GM19099 (cell line): ENCODE measurements around the gene PGBD2.

Source experiments
- POLR2A ChIP-seq: IDR thresholded peaks from 3 replicates; pipeline ENCODE4 v1.6.1; 2011; ENCODE audit warnings: low read depth; ENCODE audit not compliant: insufficient read length; ENCODE audit errors: extremely low read depth

The PGBD2 gene

GRCh38 chr1:248884632-248885295 is 21.3 kb upstream of the PGBD2 start:
- TF ChIP-seq POLR2A: no peak

DNA sequence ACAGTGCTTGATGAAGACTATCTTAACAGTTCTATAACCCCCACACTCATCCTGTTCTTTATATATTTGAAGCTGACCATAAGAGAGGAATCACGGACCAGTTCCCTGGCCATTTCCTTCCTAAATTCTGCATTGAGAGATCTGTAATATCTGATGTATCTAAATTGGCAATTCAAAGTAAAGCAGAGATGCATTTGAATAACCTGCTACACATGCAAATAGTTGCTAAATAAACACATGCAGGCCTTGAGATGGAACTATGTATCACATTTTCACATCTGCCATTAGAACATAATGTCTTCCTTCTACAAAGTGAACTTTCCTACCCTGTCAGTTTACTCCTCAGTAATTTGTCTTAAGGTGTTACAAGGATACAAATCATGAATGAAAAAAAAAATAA is 20.4 kb upstream of the PGBD2 start:
- TF ChIP-seq POLR2A: no peak

GRCh38 chr1:248886237-248886895 is 19.7 kb upstream of the PGBD2 start:
- no peak for TF ChIP-seq POLR2A

DNA sequence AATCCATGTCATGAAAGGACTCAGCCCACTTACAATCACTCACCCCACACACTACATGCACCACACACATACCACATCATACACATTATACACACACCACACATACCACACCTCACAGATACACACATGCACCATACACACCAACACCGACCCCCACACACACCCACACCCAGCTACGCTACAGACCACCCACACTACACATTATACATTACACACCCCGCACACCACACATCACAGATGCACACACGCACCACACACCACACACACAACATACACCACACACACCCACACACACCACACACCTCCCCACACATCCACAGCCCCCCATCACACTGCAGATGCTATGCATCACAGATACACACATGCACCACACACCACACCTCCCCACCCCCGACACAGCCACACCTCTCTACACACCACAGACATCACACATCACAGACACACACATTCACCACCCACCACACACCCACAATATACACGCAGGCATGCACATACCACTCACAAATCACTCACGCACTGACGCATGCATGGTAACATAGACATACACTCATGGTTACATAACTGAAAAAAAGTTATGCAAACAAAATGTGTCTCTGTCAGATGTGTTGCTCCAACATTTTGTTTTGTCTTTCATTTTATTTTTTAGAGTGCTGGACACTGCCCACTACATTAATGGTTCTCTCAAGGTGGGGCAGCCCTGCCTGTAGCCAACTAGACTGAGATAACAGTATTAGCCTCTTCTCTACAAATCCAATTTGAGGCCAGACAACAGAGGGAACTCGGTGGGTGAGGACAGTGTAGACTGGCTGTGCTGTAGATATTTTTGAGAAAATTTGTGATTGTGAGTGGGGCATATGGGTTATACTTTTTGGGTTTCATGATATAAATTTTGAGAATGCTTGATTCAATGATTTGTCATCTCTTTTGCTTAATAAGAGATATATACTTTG is 15.2 kb upstream of the PGBD2 start:
- no peak for TF ChIP-seq POLR2A

DNA sequence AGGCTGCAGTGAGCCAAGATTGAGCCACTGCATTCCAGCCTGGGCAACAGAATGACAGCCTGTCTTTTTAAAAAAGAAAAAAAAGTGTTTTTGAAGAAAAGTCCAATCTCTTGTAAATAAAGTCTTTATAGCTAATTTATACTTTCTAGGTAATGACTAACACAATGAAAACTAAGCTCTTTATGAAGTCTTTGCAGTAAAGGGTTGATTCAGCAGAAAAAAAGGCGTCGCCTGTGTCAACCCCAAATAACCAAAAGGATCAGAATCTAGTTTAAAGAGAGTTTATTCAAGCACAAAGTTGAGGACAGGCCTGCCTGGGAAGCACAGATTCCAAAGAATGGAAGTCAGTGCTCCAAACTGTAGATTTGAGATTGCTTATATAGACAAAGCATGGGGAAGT is 14.3 kb upstream of the PGBD2 start:
- TF ChIP-seq POLR2A: no peak

DNA sequence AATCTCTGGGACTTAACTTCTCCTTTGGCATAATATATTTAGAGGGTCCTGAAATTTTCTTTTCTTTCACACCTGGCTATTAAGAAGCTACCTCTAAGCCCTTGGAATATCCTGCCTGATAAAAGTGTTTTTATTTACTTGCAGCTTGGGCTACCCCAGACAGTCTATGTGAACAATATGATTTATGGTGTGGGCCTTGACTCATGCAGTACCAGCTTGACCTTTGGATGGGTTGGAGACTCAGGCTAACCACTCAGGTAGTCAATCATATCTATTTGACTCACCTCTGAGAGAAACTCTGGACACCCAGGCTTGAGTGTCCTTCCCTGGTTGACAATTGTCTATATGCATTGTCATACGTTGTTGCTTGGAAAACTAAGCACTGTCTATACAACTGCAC is 13.4 kb upstream of the PGBD2 start:
- TF ChIP-seq POLR2A: no peak

GRCh38 chr1:248894837-248895236 is 11.2 kb upstream of the PGBD2 start:
- TF ChIP-seq POLR2A: no peak

DNA sequence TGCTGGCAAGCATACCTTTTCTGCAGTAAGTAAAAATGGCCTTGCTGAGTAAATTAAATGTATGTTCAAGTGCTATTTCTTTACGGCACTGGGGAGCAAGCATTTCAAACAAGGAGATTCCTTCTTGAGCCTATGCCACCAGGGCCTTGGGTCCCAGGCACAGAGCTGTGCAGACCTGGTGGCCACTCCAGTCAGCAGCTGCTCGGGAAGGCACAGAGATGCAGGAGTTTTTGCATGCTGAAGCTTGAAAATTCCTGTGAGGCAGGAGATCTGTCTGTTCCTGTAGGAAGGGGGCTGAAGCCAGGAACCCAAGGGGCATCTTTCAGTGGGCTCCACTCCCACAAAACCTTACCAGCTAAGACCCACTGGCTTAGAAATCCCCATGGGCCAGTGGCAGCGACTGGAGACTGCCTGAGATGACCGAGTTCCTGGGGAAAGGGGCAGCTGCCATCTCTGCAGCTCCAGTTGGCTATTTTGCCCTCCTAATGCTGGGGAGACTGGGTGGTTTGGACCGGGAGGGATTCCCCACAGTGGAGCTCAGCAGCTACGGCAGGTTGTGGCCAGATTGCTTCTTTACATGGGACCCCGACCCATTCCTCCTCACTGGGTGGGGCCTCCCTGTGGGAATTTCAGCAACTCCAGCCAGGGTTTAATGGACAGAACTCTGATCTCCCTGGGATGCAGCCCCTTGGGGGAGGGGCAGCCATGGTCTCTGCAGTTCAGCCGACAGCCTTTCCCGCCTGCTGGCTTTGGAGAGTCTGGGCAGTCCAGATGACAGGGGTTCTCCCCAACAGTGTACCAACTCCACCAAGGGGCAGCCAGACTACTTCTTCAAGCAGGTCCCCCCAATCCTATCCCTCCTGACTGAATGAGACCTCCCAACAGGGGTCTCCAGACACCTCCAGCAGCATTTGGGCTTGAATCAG is 8.4 kb upstream of the PGBD2 start:
- TF ChIP-seq POLR2A: no peak

DNA sequence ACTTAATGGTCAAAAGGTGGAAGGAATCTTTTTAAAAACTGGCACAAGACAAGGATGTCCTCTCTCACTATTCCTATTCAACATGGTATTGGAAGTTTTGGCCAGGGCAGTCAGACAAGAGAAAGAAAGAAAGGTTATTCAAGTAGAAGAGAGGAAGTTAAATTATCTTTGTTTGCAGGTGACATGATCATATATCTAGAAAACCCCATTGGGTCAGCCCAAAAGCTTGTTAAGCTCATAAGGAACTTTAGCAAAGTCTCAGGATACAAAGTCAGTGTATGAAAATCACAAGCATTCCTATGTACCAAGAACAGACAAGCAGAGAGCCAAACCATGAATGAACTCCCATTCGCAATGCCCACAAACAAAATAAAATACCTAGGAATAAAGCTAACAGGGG is 5.4 kb upstream of the PGBD2 start:
- no peak for TF ChIP-seq POLR2A

DNA sequence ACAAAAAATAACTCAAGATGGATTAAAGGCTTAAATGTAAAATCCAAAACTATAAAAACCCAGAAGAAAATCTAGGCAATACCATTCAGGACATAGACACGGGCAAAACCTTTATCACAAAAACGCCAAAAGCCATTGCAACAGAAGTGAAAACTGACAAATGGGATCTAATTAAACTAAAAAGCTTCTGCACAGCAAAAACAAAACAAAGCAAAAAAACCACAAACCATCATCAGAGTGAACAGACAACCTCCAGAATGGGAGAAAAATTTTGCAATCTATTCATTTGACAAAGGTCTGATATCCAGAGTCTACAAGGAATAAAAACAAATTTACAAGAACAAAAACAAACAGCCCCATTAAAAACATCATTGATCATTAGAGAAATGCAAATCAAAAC is 4.5 kb upstream of the PGBD2 start:
- no peak for TF ChIP-seq POLR2A

- TF ChIP-seq POLR2A: no peak
These were observed 1.4 kb upstream of the PGBD2 start for GRCh38 chr1:248904437-248905216.

DNA sequence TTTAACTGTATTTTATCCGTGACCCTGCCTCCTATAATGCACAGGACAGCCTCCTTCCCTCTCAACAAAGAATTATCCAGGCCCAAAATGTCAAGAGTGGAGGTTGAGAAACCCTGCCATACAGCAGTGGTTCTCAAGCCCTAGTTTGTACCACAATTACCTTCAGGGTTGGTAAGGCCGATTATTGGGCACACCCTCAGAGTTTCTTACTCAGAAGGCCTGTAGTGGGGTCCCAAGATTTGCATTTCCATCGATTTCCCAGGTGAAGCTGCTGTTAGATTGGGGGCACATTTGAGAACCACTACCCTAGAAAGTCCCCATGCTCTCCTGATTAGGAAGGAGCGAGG is 400 bp upstream of the PGBD2 start:
- TF ChIP-seq POLR2A: no peak

GRCh38 chr1:248906753-248907661 is 972 bp downstream of the PGBD2 start:
- no peak for TF ChIP-seq POLR2A
